SK-N-SH treated with all-trans-retinoic acid at 6 μM for 48 hours (cell line): ENCODE data around the gene TLN1.

ENCODE experiments used
- CREB5 ChIP-seq: fragments of 250-450 bp; sonication (Bioruptor Pico); IDR thresholded peaks from 2 replicates; pipeline ENCODE4 v1.5.1; 2020; ENCODE audit warnings: low read depth, mild to moderate bottlenecking, moderate library complexity
- CSRNP3 ChIP-seq: fragments of 250-450 bp; sonication (Bioruptor Pico); IDR thresholded peaks from 2 replicates; pipeline ENCODE4 v1.5.1; 2021; ENCODE audit warnings: mild to moderate bottlenecking, moderate library complexity
- RARB ChIP-seq: fragments of 250-450 bp; sonication (Bioruptor Pico); IDR thresholded peaks from 2 replicates; pipeline ENCODE4 v1.8.0; 2021; ENCODE audit warnings: mild to moderate bottlenecking, moderate library complexity
- ZNF70 ChIP-seq: fragments of 450-650 bp; formaldehyde crosslinking; IDR thresholded peaks from 2 replicates; pipeline ENCODE4 v1.5.0; 2020; ENCODE audit warnings: mild to moderate bottlenecking, moderate library complexity
- ZNF8 ChIP-seq: fragments of 450-650 bp; formaldehyde crosslinking; IDR thresholded peaks from 2 replicates; pipeline ENCODE4 v1.5.0; 2020; ENCODE audit warnings: mild to moderate bottlenecking, moderate library complexity
- TF ChIP-seq, protein P1 (sequence below): fragments of 250-450 bp; sonication (Bioruptor Pico); IDR thresholded peaks from 2 replicates; pipeline ENCODE4 v1.8.0; 2020; ENCODE audit warnings: mild to moderate bottlenecking, moderate library complexity, borderline replicate concordance

GRCh38 chr9:35778496-35778895 is 46.5 kb upstream of the TLN1 start:
- no peak for TF ChIP-seq CREB5 (CRISPR knock-in tag)
- TF ChIP-seq ZNF8 (CRISPR knock-in tag) = no peak
- TF ChIP-seq, protein P1, sequence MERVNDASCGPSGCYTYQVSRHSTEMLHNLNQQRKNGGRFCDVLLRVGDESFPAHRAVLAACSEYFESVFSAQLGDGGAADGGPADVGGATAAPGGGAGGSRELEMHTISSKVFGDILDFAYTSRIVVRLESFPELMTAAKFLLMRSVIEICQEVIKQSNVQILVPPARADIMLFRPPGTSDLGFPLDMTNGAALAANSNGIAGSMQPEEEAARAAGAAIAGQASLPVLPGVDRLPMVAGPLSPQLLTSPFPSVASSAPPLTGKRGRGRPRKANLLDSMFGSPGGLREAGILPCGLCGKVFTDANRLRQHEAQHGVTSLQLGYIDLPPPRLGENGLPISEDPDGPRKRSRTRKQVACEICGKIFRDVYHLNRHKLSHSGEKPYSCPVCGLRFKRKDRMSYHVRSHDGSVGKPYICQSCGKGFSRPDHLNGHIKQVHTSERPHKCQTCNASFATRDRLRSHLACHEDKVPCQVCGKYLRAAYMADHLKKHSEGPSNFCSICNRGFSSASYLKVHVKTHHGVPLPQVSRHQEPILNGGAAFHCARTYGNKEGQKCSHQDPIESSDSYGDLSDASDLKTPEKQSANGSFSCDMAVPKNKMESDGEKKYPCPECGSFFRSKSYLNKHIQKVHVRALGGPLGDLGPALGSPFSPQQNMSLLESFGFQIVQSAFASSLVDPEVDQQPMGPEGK = no peak
- TF ChIP-seq RARB = no peak
- TF ChIP-seq CSRNP3 (CRISPR knock-in tag) = no peak
- TF ChIP-seq ZNF70 (CRISPR knock-in tag) = no peak
